ENCODE measurements around the gene ZNF334.

ZNF334 gene

GRCh38 chr20:46494077-46494476 lies 19.3 kb downstream of the ZNF334 start:
- H3K27me3 ChIP-seq (ENCODE audit: insufficient read depth, low read length) = no peaks in the 10 kb centered on the region
- H2AFZ ChIP-seq (ENCODE audit: low read depth, low read length) = no peak overlapping the region
- H3K4me1 ChIP-seq (ENCODE audit: insufficient read depth, low read length) = no peaks in the 10 kb centered on the region
- peaks cover 5% of the 10 kb centered on the region for H3K9me3 ChIP-seq (ENCODE audit: low read length)
- peaks cover 3% of the 10 kb centered on the region for H3K36me3 ChIP-seq (ENCODE audit: insufficient read depth, low read length)
- no peak overlapping the region for H3K4me3 ChIP-seq (ENCODE audit: low read length)

GRCh38 chr20:46491354-46491753 lies 22.0 kb downstream of the ZNF334 start:
- no peaks in the 10 kb centered on the region for H3K9me3 ChIP-seq (ENCODE audit: low read length)
- H3K4me3 ChIP-seq (ENCODE audit: low read length) = no peak overlapping the region
- no peaks in the 10 kb centered on the region for H3K27me3 ChIP-seq (ENCODE audit: insufficient read depth, low read length)
- no peaks in the 10 kb centered on the region for H3K36me3 ChIP-seq (ENCODE audit: insufficient read depth, low read length)
- H3K4me1 ChIP-seq (ENCODE audit: insufficient read depth, low read length) = peaks cover 4% of the 10 kb centered on the region
- H2AFZ ChIP-seq (ENCODE audit: low read depth, low read length) = no peak overlapping the region

- H3K9me3 ChIP-seq (ENCODE audit: low read length) = no peaks in the 10 kb centered on the region
- H3K27me3 ChIP-seq (ENCODE audit: insufficient read depth, low read length) = no peaks in the 10 kb centered on the region
- H2AFZ ChIP-seq (ENCODE audit: low read depth, low read length) = no peak overlapping the region
- peaks cover 4% of the 10 kb centered on the region for H3K4me1 ChIP-seq (ENCODE audit: insufficient read depth, low read length)
- no peaks in the 10 kb centered on the region for H3K36me3 ChIP-seq (ENCODE audit: insufficient read depth, low read length)
- H3K4me3 ChIP-seq (ENCODE audit: low read length) = no peak overlapping the region
Observed at GRCh38 chr20:46488451-46488850, 24.9 kb downstream of the ZNF334 start.

GRCh38 chr20:46487628-46488027 lies 25.7 kb downstream of the ZNF334 start:
- no peaks in the 10 kb centered on the region for H3K9me3 ChIP-seq (ENCODE audit: low read length)
- H3K36me3 ChIP-seq (ENCODE audit: insufficient read depth, low read length) = no peaks in the 10 kb centered on the region
- H2AFZ ChIP-seq (ENCODE audit: low read depth, low read length) = no peak overlapping the region
- no peaks in the 10 kb centered on the region for H3K27me3 ChIP-seq (ENCODE audit: insufficient read depth, low read length)
- H3K4me3 ChIP-seq (ENCODE audit: low read length) = no peak overlapping the region
- peaks cover 4% of the 10 kb centered on the region for H3K4me1 ChIP-seq (ENCODE audit: insufficient read depth, low read length)

- H3K27me3 ChIP-seq (ENCODE audit: insufficient read depth, low read length) = no peaks in the 10 kb centered on the region
- H2AFZ ChIP-seq (ENCODE audit: low read depth, low read length) = no peak overlapping the region
- H3K36me3 ChIP-seq (ENCODE audit: insufficient read depth, low read length) = no peaks in the 10 kb centered on the region
- H3K9me3 ChIP-seq (ENCODE audit: low read length) = no peaks in the 10 kb centered on the region
- peaks cover 4% of the 10 kb centered on the region for H3K4me1 ChIP-seq (ENCODE audit: insufficient read depth, low read length)
- H3K4me3 ChIP-seq (ENCODE audit: low read length) = no peak overlapping the region
Observed at GRCh38 chr20:46485431-46485830, 27.9 kb downstream of the ZNF334 start.

- no peaks in the 10 kb centered on the region for H3K36me3 ChIP-seq (ENCODE audit: insufficient read depth, low read length)
- H3K9me3 ChIP-seq (ENCODE audit: low read length) = no peaks in the 10 kb centered on the region
- H2AFZ ChIP-seq (ENCODE audit: low read depth, low read length) = no peak overlapping the region
- H3K4me1 ChIP-seq (ENCODE audit: insufficient read depth, low read length) = peaks cover 4% of the 10 kb centered on the region
- no peak overlapping the region for H3K4me3 ChIP-seq (ENCODE audit: low read length)
- no peaks in the 10 kb centered on the region for H3K27me3 ChIP-seq (ENCODE audit: insufficient read depth, low read length)
Observed at GRCh38 chr20:46484954-46485353, 28.4 kb downstream of the ZNF334 start.

GRCh38 chr20:46483879-46484278 lies 29.5 kb downstream of the ZNF334 start:
- Histone ChIP-seq H3K36me3 (ENCODE audit: insufficient read depth, low read length) (no peaks in the 10 kb centered on the region), H3K4me3 (ENCODE audit: low read length) (no peak overlapping the region), H2AFZ (ENCODE audit: low read depth, low read length) (no peak overlapping the region), H3K4me1 (ENCODE audit: insufficient read depth, low read length) (peaks cover 4% of the 10 kb centered on the region), H3K9me3 (ENCODE audit: low read length) (no peaks in the 10 kb centered on the region), H3K27me3 (ENCODE audit: insufficient read depth, low read length) (no peaks in the 10 kb centered on the region)

- no peak overlapping the region for H2AFZ ChIP-seq (ENCODE audit: low read depth, low read length)
- H3K4me3 ChIP-seq (ENCODE audit: low read length) = no peak overlapping the region
- H3K9me3 ChIP-seq (ENCODE audit: low read length) = no peaks in the 10 kb centered on the region
- H3K27me3 ChIP-seq (ENCODE audit: insufficient read depth, low read length) = no peaks in the 10 kb centered on the region
- no peaks in the 10 kb centered on the region for H3K4me1 ChIP-seq (ENCODE audit: insufficient read depth, low read length)
- H3K36me3 ChIP-seq (ENCODE audit: insufficient read depth, low read length) = no peaks in the 10 kb centered on the region
Observed at GRCh38 chr20:46482864-46483263, 30.5 kb downstream of the ZNF334 start.

- H3K4me1 ChIP-seq (ENCODE audit: insufficient read depth, low read length) = no peaks in the 10 kb centered on the region
- no peak overlapping the region for H2AFZ ChIP-seq (ENCODE audit: low read depth, low read length)
- H3K9me3 ChIP-seq (ENCODE audit: low read length) = no peaks in the 10 kb centered on the region
- no peak overlapping the region for H3K4me3 ChIP-seq (ENCODE audit: low read length)
- no peaks in the 10 kb centered on the region for H3K27me3 ChIP-seq (ENCODE audit: insufficient read depth, low read length)
- no peaks in the 10 kb centered on the region for H3K36me3 ChIP-seq (ENCODE audit: insufficient read depth, low read length)
Observed at GRCh38 chr20:46477640-46478039, 35.7 kb downstream of the ZNF334 start.

GRCh38 chr20:46477225-46477624 lies 36.1 kb downstream of the ZNF334 start:
- H3K36me3 ChIP-seq (ENCODE audit: insufficient read depth, low read length) = no peaks in the 10 kb centered on the region
- no peaks in the 10 kb centered on the region for H3K4me1 ChIP-seq (ENCODE audit: insufficient read depth, low read length)
- H2AFZ ChIP-seq (ENCODE audit: low read depth, low read length) = no peak overlapping the region
- H3K9me3 ChIP-seq (ENCODE audit: low read length) = no peaks in the 10 kb centered on the region
- H3K27me3 ChIP-seq (ENCODE audit: insufficient read depth, low read length) = no peaks in the 10 kb centered on the region
- no peak overlapping the region for H3K4me3 ChIP-seq (ENCODE audit: low read length)

- H3K27me3 ChIP-seq (ENCODE audit: insufficient read depth, low read length) = no peaks in the 10 kb centered on the region
- H3K36me3 ChIP-seq (ENCODE audit: insufficient read depth, low read length) = no peaks in the 10 kb centered on the region
- H2AFZ ChIP-seq (ENCODE audit: low read depth, low read length) = no peak overlapping the region
- H3K4me3 ChIP-seq (ENCODE audit: low read length) = no peak overlapping the region
- peaks cover 4% of the 10 kb centered on the region for H3K4me1 ChIP-seq (ENCODE audit: insufficient read depth, low read length)
- peaks cover 2% of the 10 kb centered on the region for H3K9me3 ChIP-seq (ENCODE audit: low read length)
Observed at GRCh38 chr20:46468508-46468907, 44.9 kb downstream of the ZNF334 start.

- H3K9me3 ChIP-seq (ENCODE audit: low read length) = no peaks in the 10 kb centered on the region
- H3K4me1 ChIP-seq (ENCODE audit: insufficient read depth, low read length) = peaks cover 4% of the 10 kb centered on the region
- no peaks in the 10 kb centered on the region for H3K27me3 ChIP-seq (ENCODE audit: insufficient read depth, low read length)
- no peak overlapping the region for H3K4me3 ChIP-seq (ENCODE audit: low read length)
- no peak overlapping the region for H2AFZ ChIP-seq (ENCODE audit: low read depth, low read length)
- no peaks in the 10 kb centered on the region for H3K36me3 ChIP-seq (ENCODE audit: insufficient read depth, low read length)
Observed at GRCh38 chr20:46464451-46464850, 48.9 kb downstream of the ZNF334 start.

GRCh38 chr20:46463852-46464251 lies 49.5 kb downstream of the ZNF334 start:
- Histone ChIP-seq H2AFZ (ENCODE audit: low read depth, low read length) (no peak overlapping the region), H3K36me3 (ENCODE audit: insufficient read depth, low read length) (no peaks in the 10 kb centered on the region), H3K27me3 (ENCODE audit: insufficient read depth, low read length) (no peaks in the 10 kb centered on the region), H3K4me3 (ENCODE audit: low read length) (no peak overlapping the region), H3K4me1 (ENCODE audit: insufficient read depth, low read length) (peaks cover 4% of the 10 kb centered on the region), H3K9me3 (ENCODE audit: low read length) (peaks cover 2% of the 10 kb centered on the region)

- Histone ChIP-seq H3K27me3 (ENCODE audit: insufficient read depth, low read length) (no peaks in the 10 kb centered on the region), H3K9me3 (ENCODE audit: low read length) (peaks cover 10% of the 10 kb centered on the region), H2AFZ (ENCODE audit: low read depth, low read length) (no peak overlapping the region), H3K36me3 (ENCODE audit: insufficient read depth, low read length) (no peaks in the 10 kb centered on the region), H3K4me1 (ENCODE audit: insufficient read depth, low read length) (no peaks in the 10 kb centered on the region), H3K4me3 (ENCODE audit: low read length) (no peak overlapping the region)
Observed at GRCh38 chr20:46461808-46462207, 51.6 kb downstream of the ZNF334 start.
